Liver (tissue), 9 donors: ENCODE measurements around the gene MIER1. TPM values are rescaled to one million over a fixed set of nuclear protein-coding genes. Genes with fewer than 3 reads are reported as not detected.

Experiments used
- DNase-seq: peaks from one replicate; pipeline ENCODE4 v3.0.0-alpha.2; 2017; ENCODE audit warnings: low spot score
- H3K27ac ChIP-seq, 2 donors: one replicate each; pipeline ENCODE4 v1.7.0; 2013; ENCODE audit warnings: inconsistent platforms in 2 of 2, low read length in 2 of 2, control low read depth in 1 of 2, low read depth in 1 of 2, mild to moderate bottlenecking in 1 of 2
- H3K27me3 ChIP-seq, 4 donors: one replicate each; pipeline versions ENCODE4 v1.6.1 to v1.7.0; 2013; ENCODE audit warnings: low read length in 3 of 4, inconsistent platforms in 1 of 4, mild to moderate bottlenecking in 1 of 4, moderate library complexity in 1 of 4; ENCODE audit not compliant: control insufficient read depth in 4 of 4, insufficient read depth in 4 of 4
- H3K36me3 ChIP-seq, 4 donors: one replicate each; pipeline versions ENCODE4 v1.6.1 to v1.7.0; 2013; ENCODE audit warnings: low read length in 3 of 4, mild to moderate bottlenecking in 3 of 4, low read depth in 1 of 4, moderate library complexity in 1 of 4; ENCODE audit not compliant: control insufficient read depth in 4 of 4, insufficient read depth in 3 of 4
- H3K4me1 ChIP-seq, 4 donors: one replicate each; pipeline versions ENCODE4 v1.6.1 to v1.7.0; 2013; ENCODE audit warnings: low read length in 3 of 4, mild to moderate bottlenecking in 3 of 4, moderate library complexity in 1 of 4; ENCODE audit not compliant: control insufficient read depth in 4 of 4, insufficient read depth in 4 of 4
- H3K4me3 ChIP-seq, 3 donors: one replicate each; pipeline versions ENCODE4 v1.6.1 to v1.7.0; 2013; ENCODE audit warnings: low read length in 3 of 3, control low read depth in 1 of 3, low read depth in 1 of 3, mild to moderate bottlenecking in 1 of 3
- H3K9ac ChIP-seq, 2 donors: one replicate each; pipeline ENCODE4 v1.7.0; 2013; ENCODE audit warnings: low read length in 2 of 2, mild to moderate bottlenecking in 2 of 2, moderate library complexity in 2 of 2, control low read depth in 1 of 2, low read depth in 1 of 2
- H3K9me3 ChIP-seq, 4 donors: one replicate each; pipeline versions ENCODE4 v1.6.1 to v1.7.0; 2013; ENCODE audit warnings: low read length in 3 of 4; ENCODE audit not compliant: control insufficient read depth in 4 of 4
- ATF3 ChIP-seq: IDR thresholded peaks from 2 replicates; pipeline ENCODE4 v1.6.1; 2016; ENCODE audit warnings: antibody characterized with exemption
- CTCF ChIP-seq: fragments of 150-350 bp; IDR thresholded peaks from 2 replicates; pipeline ENCODE4 v1.5.1; 2017; ENCODE audit warnings: improper control_type of control experiment, low read depth, low read length; ENCODE audit not compliant: missing input control
- FOXA1 ChIP-seq: IDR thresholded peaks from 2 replicates; pipeline ENCODE4 v1.6.1; 2016; ENCODE audit warnings: antibody characterized with exemption
- FOXA2 ChIP-seq: IDR thresholded peaks from 2 replicates; pipeline ENCODE4 v1.6.1; 2016; ENCODE audit warnings: antibody characterized with exemption
- GABPA ChIP-seq, 2 donors: IDR thresholded peaks in 1 of 2; conservative IDR thresholded peaks in 1 of 2; 2 replicates each; pipeline ENCODE4 v1.6.1; 2016; ENCODE audit warnings: antibody characterized with exemption in 2 of 2, mild to moderate bottlenecking in 1 of 2, moderate library complexity in 1 of 2
- HNF4A ChIP-seq, 2 donors: conservative IDR thresholded peaks; 2 replicates each; pipeline ENCODE4 v1.6.1; 2016; ENCODE audit warnings: antibody characterized with exemption in 2 of 2, mild to moderate bottlenecking in 2 of 2
- JUND ChIP-seq, 2 donors: IDR thresholded peaks; 2 replicates each; pipeline ENCODE4 v1.6.1; 2016; ENCODE audit warnings: antibody characterized with exemption in 2 of 2
- NR2F2 ChIP-seq: IDR thresholded peaks from 2 replicates; pipeline ENCODE4 v1.6.1; 2016; ENCODE audit warnings: antibody characterized with exemption
- RAD21 ChIP-seq, 2 donors: IDR thresholded peaks; 2 replicates each; pipeline ENCODE4 v1.6.1; 2016; ENCODE audit warnings: antibody characterized with exemption in 2 of 2, mild to moderate bottlenecking in 2 of 2
- TAF1 ChIP-seq: conservative IDR thresholded peaks from 2 replicates; pipeline ENCODE4 v1.6.1; 2016; ENCODE audit warnings: antibody characterized with exemption, mild to moderate bottlenecking
- ZBTB33 ChIP-seq: IDR thresholded peaks from 2 replicates; pipeline ENCODE4 v1.6.1; 2016; ENCODE audit warnings: antibody characterized with exemption
- WGBS: extraction: QIAGEN DNeasy Blood & Tissue Kit; methylation state at CpG from one replicate; pipeline ENCODE4 v1.1.7; 2013; 5-methylcytosine and 5-hydroxymethylcytosine counted together
- polyA plus RNA-seq, 2 donors: library from polyadenylated mRNA; stranded (reverse) in 1 of 2; unstranded in 1 of 2; fragments of 200-250 nt in 1 of 2; fragments of >200 nt in 1 of 2; fragmentation: Nextera tagmentation in 1 of 2; extraction: Ambion mirVana in 1 of 2; gene quantifications; one replicate each; pipeline versions ENCODE4 v1.2.1 to v1.2.3, GENCODE V29; 2013 to 2015
- total RNA-seq, 2 donors: library from RNA; depleted of rRNA; stranded (reverse); fragments of >200 nt; gene quantifications; one replicate each; pipeline ENCODE4 v1.2.3, GENCODE V29; 2014
- donor health status: healthy.
- donor health status: healthy.
- donor health status: healthy.
- donor health status: healthy.
- donor health status: healthy.

The MIER1 gene
- total and polyA plus RNA-seq, 4 donors, result 7.3 to 23.2 (median 16.6) TPM

- TF ChIP-seq CTCF (no peak), FOXA1 (no peak), FOXA2 (no peak), TAF1 (no peak), JUND (IDR thresholded peaks at IDR 0.05) (no peak)
- Histone ChIP-seq H3K36me3 (no peaks in the 10 kb centered on the region), H3K27ac (peak overlapping the region in 1 of 2 donors; percentile 35), H3K4me1 (peaks cover 1 to 30% (median 11%) of the 10 kb centered on the region in 4 donors), H3K9ac (peak overlapping the region; percentile 27 to 86), H3K27me3 (no peaks in the 10 kb centered on the region), H3K4me3 (no peak overlapping the region), H3K9me3 (no peaks in the 10 kb centered on the region)
- WGBS, result 37% methylated on average over 2 of the region's 2 CpGs
- no peak for DNase-seq
Measured at GRCh38 chr1:66932291-66932690, 7.5 kb downstream of the MIER1 start.

- Histone ChIP-seq H3K9me3 (no peaks in the 10 kb centered on the region), H3K27me3 (no peaks in the 10 kb centered on the region), H3K27ac (peak overlapping the region; percentile 43 to 57), H3K9ac (peak overlapping the region; percentile 9 to 74), H3K4me1 (peaks cover 1 to 32% (median 11%) of the 10 kb centered on the region in 4 donors), H3K36me3 (no peaks in the 10 kb centered on the region), H3K4me3 (peak overlapping the region; percentile 6 to 15 (median 7))
- no peak for DNase-seq
- WGBS, result 37% methylated on average over 7 of the region's 7 CpGs
- TF ChIP-seq HNF4A (conservative IDR thresholded peaks at IDR 0.05) (no peak), FOXA2 (no peak), ATF3 (no peak)
Measured at GRCh38 chr1:66933887-66934700, 9.3 kb downstream of the MIER1 start.

GRCh38 chr1:66937529-66938234 is 12.9 kb downstream of the MIER1 start:
- no peak for TF ChIP-seq RAD21 (IDR thresholded peaks at IDR 0.05)
- no peak for TF ChIP-seq FOXA1
- TF ChIP-seq HNF4A (conservative IDR thresholded peaks at IDR 0.05), result peak; percentile 24 to 33
- TF ChIP-seq JUND (IDR thresholded peaks at IDR 0.05), result no peak
- 21% methylated on average over 1 of the region's 1 CpG for WGBS
- H3K4me1 ChIP-seq, result peaks cover 0 to 18% (median 2%) of the 10 kb centered on the region in 4 donors

DNA sequence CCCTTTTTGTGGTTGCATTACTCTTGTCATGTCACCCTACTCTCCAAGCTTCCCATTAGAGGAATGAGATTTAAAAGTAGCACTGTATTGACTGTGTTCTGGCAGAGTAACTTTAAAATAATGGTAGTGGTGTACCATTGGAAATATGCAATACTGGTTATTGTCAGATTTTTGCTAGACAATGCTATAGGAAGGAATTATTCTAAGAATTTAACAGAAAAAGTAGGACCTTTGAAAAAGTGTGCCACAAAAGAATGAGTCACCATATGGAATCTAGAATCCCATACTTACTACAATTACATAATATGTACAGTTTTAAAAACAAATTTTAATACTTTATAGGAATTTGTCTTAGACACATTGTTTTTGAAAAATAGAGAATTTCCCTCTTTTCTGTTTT is 13.8 kb downstream of the MIER1 start:
- H3K9me3 ChIP-seq, result no peaks in the 10 kb centered on the region
- TF ChIP-seq HNF4A (conservative IDR thresholded peaks at IDR 0.05), result no peak
- TF ChIP-seq ATF3, result no peak
- no peak for TF ChIP-seq FOXA1
- no peak for TF ChIP-seq JUND (IDR thresholded peaks at IDR 0.05)
- TF ChIP-seq RAD21 (IDR thresholded peaks at IDR 0.05), result no peak
- no peak for TF ChIP-seq TAF1
- no peak for TF ChIP-seq CTCF
- TF ChIP-seq ZBTB33, result no peak
- TF ChIP-seq NR2F2, result no peak
- TF ChIP-seq GABPA (IDR thresholded peaks at IDR 0.05 in 1 of 2, conservative IDR thresholded peaks at IDR 0.05 in 1 of 2), result no peak
- H3K36me3 ChIP-seq, result peaks cover 0 to 2% (median 0%) of the 10 kb centered on the region in 4 donors
- no peaks in the 10 kb centered on the region for H3K27me3 ChIP-seq
- peaks cover 0 to 13% (median 2%) of the 10 kb centered on the region in 4 donors for H3K4me1 ChIP-seq
- H3K27ac ChIP-seq, result no peak overlapping the region
- H3K4me3 ChIP-seq, result no peak overlapping the region
- DNase-seq, result no peak
- H3K9ac ChIP-seq, result no peak overlapping the region

More at GRCh38 chr1:66937529-66938234, 12.9 kb downstream of the MIER1 start:
- Histone ChIP-seq H3K27ac (no peak overlapping the region), H3K27me3 (no peaks in the 10 kb centered on the region), H3K36me3 (no peaks in the 10 kb centered on the region), H3K9ac (no peak overlapping the region), H3K9me3 (no peaks in the 10 kb centered on the region), H3K4me3 (no peak overlapping the region)
- DNase-seq, result no peak
